Measurements from ENCODE around the gene FLAD1. TPM values are rescaled to one million over a fixed set of nuclear protein-coding genes. Genes with fewer than 3 reads are reported as not detected.

FLAD1 gene
- total and polyA plus RNA-seq, 2 of the 8 experiments (the other 6 are each of a cell fraction or from before 2014, with no cell fraction given), result 104 to 143 TPM

- TF ChIP-seq RXRA (IDR thresholded peaks at IDR 0.05; ENCODE audit: insufficient read depth, low read depth, low read length) (no peak), EZH2 (IDR thresholded peaks at IDR 0.05; ENCODE audit: low read depth, low read length, severe bottlenecking) (no peak), ASH2L (IDR thresholded peaks at IDR 0.05; ENCODE audit: low read length) (no peak), RAD21 (IDR thresholded peaks at IDR 0.05 in 1 of 2, conservative IDR thresholded peaks at IDR 0.05 in 1 of 2; ENCODE audit: low read depth in 2 of 2, low read length in 2 of 2) (no peak), TAF1 (IDR thresholded peaks at IDR 0.05; ENCODE audit: low read depth, low read length) (no peak)
These were observed 19.5 kb upstream of the FLAD1 start (continued) for GRCh38 chr1:154963643-154964042.

Measured in H1 (cell line).